Measurements from ENCODE around the gene PWWP2B.
"Not testable (repeated sequence)": the region's sequence is repeated elsewhere in the genome, so short reads cannot be mapped to it uniquely, and the experiment has no call there.

DNA sequence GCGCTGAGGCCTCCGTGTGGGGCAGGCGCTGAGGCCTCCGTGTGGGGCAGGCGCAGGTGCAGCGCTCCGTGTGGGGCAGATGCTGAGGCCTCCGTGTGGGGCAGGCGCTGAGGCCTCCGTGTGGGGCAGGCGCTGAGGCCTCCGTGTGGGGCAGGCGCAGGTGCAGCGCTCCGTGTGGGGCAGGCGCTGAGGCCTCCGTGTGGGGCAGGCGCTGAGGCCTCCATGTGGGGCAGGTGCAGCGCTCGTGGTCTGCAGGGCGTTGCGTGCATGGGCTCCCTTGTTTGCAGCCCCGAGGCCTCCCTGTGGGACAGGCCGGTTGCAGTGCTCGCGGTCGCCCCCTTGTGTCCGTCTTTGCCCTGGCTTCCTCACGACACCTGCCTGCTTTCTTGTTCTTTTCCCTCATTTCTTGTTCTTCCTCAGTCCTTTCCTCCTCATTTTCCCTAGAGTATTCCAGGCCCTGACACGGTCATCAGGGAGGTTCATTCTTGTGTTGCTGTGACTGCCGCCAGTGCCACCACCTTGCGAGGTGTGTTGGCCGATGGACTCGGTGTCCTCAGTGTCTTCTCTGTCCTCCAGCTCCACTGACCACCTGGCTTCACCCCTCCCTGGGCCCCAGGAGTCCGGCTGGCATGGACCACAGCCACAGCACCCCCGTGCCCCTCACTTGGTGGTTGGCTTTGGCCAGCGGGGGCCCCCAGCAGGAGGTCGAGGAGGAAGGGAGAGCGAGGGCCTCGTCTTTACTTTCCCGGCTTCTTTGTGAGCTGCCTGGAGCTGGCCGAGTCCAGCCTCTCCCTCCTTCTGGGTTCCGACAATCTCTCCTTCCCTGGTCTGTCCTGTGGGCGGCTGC, 44.3 kb upstream of the PWWP2B start:
- TF ChIP-seq POLR2A (IDR thresholded peaks at IDR 0.05), result not testable (repeated sequence)
- TF ChIP-seq, protein P1, sequence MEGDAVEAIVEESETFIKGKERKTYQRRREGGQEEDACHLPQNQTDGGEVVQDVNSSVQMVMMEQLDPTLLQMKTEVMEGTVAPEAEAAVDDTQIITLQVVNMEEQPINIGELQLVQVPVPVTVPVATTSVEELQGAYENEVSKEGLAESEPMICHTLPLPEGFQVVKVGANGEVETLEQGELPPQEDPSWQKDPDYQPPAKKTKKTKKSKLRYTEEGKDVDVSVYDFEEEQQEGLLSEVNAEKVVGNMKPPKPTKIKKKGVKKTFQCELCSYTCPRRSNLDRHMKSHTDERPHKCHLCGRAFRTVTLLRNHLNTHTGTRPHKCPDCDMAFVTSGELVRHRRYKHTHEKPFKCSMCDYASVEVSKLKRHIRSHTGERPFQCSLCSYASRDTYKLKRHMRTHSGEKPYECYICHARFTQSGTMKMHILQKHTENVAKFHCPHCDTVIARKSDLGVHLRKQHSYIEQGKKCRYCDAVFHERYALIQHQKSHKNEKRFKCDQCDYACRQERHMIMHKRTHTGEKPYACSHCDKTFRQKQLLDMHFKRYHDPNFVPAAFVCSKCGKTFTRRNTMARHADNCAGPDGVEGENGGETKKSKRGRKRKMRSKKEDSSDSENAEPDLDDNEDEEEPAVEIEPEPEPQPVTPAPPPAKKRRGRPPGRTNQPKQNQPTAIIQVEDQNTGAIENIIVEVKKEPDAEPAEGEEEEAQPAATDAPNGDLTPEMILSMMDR (IDR thresholded peaks at IDR 0.05), result peak; percentile 74 to 90 (median 82)

Data from heart left ventricle (tissue), 13 donors.